Forelimb muscle (tissue), 1 donor: ENCODE results near the gene KIF24. TPM values are rescaled to one million over a fixed set of nuclear protein-coding genes. Genes with fewer than 3 reads are reported as not detected.
"Not testable (repeated sequence)": the region's sequence is repeated elsewhere in the genome, so short reads cannot be mapped to it uniquely, and the experiment has no call there.

Experiments used
- DNase-seq: peaks from one replicate; pipeline ENCODE4 v3.0.0-alpha.2; 2013; ENCODE audit warnings: low read depth
- polyA plus RNA-seq: library from polyadenylated mRNA; unstranded; fragments of 120-200 nt; gene quantifications from one replicate; pipeline ENCODE4 v1.2.1, GENCODE V29; 2013; ENCODE audit not compliant: insufficient read length

Gene KIF24
- polyA plus RNA-seq, 1 donor = 15.9 TPM

DNA sequence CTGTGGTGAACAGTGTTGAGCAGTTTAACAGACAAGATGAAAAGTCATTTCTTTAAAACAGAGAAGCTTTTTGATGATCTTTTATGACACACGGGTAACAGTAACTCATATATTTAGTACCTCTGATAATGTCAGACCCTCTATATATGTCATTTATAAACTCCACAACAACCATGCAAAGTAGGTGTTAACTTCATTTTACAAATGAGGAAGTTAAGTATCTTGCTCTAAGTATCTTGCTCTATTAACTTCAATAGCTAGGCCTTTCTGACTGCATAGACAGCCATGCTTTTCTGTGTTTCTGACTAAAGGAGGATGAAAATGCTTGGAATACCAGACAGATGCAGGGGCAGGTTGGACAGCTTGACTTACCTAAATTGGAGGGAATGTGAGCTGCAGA, 2.1 kb upstream of the KIF24 start:
- DNase-seq = no peak

DNA sequence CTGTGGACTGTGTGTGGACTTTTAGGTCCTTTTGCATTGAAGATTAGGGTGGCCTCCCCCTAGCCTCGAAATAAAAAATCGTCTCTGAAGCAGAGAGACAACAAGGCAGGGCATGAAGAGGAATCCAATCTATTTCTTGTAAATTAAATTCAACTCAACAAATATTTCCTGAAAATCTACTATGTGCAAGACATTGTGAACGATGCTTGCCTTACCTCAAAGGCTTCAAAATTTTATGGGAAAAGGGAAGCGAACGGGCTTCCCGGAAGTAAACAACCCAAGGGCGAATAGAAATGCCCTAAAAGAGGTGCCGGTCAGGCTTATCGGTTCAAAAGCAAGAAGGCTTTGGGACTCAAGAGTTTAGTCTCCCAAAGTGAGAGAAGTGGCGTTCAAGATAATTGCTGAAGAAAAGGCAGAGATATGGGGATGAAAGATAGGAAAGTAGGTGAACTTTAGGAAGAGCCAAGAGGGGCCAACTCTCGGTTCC, 525 bp downstream of the KIF24 start:
- no peak for DNase-seq

DNA sequence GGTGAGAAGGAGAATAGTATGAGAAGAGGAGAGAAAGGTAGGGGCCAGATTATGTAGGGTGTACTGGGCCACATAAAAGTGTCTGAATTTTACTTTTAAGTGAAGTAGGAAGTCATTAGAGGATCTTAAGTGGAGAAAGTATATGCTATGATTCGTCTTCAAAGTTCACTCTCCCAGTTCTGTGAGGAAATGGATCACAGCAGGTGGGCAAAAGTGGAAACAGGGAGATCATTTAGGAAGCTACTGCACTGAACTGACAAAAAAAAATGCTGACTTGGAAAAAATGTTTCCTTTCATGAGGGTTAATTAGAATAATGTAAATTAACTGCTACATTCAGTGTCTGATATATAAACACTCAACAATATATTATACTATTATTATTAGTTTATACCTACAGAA, 2.4 kb downstream of the KIF24 start:
- no peak for DNase-seq

DNA sequence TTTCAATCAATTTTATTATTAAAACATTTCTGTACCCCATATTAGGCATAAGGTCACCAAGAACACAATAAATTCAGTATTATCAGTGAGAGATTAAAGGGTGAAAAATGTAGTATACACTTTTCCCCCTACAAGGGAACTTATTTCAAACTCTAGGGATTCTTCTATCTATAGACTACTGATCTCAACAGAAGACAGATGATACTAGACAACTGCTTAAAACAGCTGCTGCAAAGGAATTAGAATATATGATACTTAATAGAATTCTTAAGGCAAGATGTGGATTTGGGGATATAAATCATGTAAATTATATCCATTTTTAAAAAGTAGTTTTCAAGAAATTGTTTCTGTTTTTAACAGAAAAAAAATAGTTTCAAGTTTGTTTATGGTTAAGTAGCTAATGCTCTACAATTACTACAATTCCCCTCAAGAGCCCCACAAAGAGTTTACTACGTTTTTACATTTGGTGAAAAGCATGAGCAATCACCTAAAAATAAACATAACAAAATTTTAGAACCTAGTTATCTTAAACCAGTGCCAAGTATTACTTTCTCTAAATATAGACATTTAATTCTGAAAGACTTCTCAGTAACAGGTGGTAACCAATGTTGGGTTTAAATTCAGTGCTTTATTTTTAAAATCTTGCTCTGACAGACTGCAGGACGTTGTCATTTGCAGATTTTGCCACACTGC, 6.0 kb downstream of the KIF24 start:
- no peak for DNase-seq

DNA sequence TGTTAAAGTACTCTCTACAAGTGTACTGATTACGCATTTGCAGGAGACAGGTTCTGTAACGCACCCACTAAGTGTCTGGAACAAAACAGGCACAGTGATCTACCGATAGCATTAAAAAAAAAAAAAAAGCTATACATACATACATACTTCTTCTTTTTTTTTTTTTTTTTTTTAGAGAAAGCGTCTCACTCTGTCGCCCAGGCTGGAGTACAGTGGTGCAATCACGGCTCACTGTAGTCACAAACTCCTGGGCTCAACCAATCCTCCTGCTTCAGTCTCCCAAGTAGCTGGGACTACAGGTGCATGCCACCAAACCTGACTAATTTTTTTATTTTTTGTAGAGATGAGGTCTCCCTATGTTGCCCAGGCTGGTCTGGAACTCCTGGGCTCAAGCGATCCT, 7.6 kb downstream of the KIF24 start:
- DNase-seq = no peak

DNA sequence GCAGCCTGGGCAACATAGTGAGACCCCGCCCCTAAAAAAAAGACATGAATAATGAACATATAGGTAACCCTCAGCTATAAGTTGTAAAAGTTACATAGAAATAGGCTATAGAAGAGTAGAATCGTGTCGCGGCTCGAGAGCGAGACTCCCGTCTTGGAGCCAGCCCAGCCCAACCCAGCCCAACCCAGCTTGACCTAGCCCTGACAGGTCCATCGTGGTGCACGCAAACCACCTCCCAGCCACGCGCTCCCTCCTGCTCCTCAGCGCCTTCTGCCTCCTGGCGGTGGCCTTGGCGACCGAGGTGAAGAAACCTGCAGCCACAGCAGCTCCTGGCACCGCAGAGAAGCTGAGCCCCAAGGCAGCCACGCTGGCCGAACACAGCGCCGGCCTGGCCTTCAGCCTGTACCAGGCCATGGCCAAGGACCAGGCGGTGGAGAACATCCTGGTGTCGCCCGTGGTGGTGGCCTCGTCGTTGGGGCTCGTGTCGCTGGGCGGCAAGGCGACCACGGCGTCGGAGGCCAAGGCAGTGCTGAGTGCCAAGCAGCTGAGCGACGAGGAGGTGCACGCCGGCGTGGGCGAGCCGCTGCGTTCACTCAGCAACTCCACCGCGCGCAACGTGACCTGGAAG, 10.8 kb downstream of the KIF24 start:
- no peak for DNase-seq

DNA sequence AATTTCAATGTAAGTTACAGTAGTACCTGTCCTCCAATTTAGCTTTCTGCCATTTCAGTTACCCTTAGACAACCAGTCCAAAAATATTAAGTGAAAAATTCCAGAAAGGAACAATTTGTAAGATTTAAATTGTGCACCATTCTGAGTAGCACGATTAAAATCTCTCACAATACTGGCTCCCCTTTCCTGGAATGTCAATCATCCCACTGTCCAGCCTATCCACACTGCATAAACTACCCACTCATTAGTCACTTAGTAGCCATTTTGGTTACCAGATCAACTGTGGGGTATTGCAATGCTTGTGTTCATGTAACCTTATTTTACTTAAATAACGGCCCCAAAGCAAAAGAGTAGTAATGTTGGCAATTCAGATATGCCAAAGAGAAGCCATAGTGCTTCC, 11.6 kb downstream of the KIF24 start:
- DNase-seq = no peak

DNA sequence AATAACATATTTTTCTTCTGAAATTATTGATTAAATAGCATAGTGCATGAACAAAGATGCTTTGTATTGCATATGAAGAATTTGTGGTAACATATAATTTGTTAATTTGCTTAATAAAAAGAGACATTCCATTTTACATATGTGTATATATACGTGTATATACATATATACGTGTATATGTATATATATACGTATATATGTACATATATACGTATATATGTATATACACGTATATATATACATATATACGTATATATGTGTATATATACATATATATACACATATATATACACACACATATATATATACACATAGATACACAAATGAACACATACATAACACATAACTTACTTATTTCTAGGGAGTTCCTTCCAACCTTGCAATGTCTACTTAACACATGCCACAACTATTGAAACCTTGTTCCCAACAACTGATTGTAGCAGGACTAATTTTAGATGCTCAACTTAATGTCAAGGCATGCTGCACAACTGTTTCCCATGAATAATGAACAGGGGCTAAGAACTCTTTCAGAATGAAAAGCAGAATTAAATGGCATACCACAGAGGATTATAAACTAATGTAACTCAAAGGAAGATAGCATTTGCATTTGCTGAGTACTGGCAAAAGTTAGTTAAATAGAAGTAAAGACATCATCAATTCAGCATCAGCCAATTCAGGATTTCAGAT, 17.4 kb downstream of the KIF24 start:
- no peak for DNase-seq

DNA sequence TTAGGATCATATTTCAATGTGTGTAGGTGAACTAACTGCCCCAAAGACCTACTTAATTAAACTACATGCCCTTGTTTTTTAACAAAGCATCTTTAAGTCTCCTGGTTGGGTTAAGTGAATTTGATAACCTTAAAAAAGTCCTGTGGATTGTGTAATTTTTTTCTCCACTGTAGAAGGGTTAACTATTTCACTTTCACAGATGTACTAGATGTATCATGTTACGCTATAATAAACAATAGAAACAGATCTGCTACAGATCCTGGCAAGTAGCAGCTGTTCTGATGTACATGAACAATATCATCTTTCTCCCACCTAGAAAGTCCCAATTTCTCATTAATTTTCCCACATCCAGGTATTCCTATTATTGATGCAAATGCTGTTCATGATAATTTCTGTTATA, 18.9 kb downstream of the KIF24 start:
- no peak for DNase-seq

DNA sequence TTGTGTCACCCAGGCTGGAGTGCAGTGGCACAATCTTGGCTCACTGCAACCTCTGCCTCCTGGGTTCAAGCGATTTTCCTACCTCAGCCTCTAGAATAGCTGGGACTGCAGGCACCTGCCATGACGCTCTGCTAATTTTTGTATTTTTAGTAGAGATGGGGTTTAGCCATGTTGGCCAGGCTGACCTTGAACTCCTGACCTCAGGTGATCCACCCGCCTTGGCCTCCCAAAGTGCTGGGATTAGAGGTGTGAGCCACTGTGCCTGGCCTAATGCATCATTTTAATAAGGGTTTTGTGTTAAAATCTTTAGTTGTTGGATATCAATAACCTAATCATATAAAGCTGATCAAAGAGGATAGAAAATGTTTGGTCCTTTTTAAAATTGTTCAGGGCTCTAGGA, 20.8 kb downstream of the KIF24 start:
- DNase-seq = not testable (repeated sequence)

DNA sequence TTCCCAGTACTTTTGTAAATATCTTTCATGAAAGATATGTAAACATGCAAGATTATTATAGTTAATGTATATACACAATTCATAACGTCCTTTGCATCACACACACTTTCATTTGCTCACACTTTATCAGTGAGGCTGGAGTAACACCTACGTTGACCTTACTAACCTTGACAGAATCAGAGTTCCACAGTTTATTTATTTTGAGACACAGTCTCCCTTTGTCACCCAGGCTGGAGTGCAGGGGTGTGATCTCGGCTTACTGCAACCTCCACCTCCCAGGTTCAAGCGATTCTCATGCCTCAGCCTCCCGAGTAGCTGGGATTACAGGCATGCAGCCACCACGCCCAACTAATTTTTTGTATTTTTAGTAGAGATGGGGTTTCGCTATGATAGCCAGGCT, 28.0 kb downstream of the KIF24 start:
- not testable (repeated sequence) for DNase-seq

DNA sequence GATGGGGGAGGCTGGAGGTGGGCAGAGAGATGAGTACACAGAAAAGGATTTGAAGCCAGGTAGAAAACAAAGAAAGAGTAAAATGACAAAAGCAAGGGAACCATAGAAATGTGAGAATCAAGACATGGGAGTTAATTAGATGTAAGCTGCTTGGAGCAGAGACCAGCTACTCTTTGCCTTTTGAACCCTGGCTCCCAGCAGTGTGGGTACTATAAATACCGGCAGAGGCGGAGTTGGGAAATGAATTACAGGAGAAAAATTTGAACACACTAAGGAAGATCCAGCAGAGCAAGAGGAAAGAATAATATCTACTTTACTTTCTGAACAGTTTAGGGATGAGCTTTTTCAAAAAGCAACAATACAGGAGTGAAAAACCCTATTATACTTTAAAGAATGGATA, 36.5 kb downstream of the KIF24 start:
- no peak for DNase-seq

DNA sequence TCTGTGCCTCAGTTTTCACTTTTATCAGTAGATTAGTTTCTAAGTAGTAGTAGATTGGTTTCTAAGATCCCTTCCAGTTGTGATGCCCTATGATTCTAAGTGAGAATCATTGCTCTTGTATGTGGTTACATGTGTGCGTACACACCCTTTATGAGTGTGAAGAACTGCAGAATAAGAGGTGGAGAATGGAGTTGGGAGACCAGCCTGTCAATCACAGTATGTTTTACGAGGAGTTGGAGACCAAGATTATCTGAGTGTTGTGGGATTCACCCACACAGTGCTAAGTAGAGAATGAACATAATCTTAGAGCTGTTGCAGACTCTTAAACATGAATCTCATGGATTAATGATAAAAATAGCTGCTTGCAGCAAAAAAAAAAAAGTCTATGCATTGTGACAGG, 37.6 kb downstream of the KIF24 start:
- no peak for DNase-seq

DNA sequence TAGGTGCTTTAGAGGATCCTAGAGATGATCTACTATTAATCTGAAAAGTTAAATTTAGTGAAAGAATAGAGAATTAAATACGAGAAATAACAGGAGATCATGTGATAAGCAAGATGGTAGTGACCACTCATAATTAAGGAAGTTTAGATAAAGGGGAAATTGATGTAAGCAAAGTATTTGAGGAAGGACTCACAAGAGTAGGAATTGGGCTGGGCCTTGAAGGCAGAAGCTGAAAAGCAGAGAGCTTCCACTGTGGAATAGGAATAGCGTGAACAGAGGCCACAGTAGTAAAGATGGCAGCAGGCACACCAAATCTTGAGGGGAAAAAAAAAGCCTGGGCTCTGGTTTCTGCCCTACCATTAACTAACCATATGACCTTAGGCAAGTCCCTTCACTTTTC, 38.0 kb downstream of the KIF24 start:
- no peak for DNase-seq

DNA sequence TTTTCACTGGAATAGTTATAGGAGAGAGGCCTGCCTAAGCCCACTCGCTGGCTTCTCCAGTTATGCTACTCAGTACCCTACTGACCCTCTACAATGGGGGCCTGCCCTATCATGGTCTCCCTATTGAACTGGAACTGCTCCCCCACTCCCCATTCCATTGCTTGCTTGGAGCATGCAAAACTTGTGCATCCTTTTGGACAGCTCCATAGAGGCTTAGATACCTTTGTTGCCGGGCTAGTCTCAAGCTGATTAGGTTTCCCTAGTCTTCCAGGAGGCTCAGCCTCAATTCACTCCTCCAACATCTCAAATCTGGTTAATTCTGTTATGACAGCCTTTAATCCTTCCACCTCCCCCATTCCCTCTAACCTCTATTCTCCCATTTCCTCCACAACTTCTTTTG, 39.9 kb downstream of the KIF24 start:
- no peak for DNase-seq

DNA sequence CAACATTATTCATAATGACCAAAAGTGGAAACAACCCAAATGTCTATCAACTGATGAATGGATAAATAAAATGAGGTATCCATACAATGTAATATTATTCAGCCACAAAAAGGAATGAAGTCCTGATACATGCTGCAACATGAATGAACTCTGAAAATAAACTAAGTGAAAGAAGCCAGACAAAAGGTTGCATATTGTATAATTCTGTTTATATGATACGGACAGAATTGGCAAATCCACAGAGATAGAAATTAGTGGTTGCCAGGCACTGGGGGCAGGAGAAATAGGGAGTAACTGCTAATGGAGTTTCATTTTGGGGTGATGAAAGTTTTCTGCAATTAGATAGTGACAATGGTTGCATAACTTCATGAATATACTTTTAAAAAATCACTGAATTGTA, 47.0 kb downstream of the KIF24 start:
- no peak for DNase-seq

DNA sequence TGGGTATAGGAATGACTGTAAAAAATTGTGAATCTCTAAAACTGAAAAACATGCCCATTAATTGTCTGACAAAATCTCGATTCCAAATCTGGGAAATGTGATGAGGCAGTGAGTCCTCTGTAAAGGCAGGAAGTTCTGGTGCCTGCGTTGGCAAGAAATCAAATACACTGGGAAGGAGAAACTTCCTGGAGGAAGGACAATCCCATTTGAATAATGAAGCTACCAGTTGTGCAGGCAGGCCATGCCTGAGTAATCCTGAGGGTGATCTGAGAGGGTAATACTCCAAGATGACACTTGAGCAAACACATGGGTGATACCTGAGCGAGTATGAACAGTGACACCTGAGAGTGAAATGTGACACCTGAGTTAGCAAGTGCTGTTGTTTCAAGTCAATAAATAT, 49.7 kb downstream of the KIF24 start:
- no peak for DNase-seq

Other genes starting within 250 kb of the KIF24 start
- gene DCAF12, start 202.6 kb downstream of the KIF24 start, polyA plus RNA-seq = 32.2 TPM
- 38.9 TPM for gene UBAP1, start 150.2 kb downstream of the KIF24 start, polyA plus RNA-seq
- 27.4 TPM for gene NUDT2, start 301 bp upstream of the KIF24 start, polyA plus RNA-seq
- 16.3 TPM for gene MYORG, start 47.6 kb upstream of the KIF24 start, polyA plus RNA-seq
- gene FAM219A, start 129.3 kb upstream of the KIF24 start, polyA plus RNA-seq = 11.7 TPM
- gene DNAI1, start 129.5 kb upstream of the KIF24 start, polyA plus RNA-seq = 0.24 TPM
- 3.4 TPM for gene ENHO, start 193.7 kb upstream of the KIF24 start, polyA plus RNA-seq